Measurements from ENCODE around the gene LARP4B. TPM values are rescaled to one million over a fixed set of nuclear protein-coding genes. Genes with fewer than 3 reads are reported as not detected.

Gene LARP4B
- total and polyA plus RNA-seq, 2 donors (not counting 3 experiments of a cell fraction or from before 2014, with no cell fraction given) = 27.4 to 101 TPM

DNA sequence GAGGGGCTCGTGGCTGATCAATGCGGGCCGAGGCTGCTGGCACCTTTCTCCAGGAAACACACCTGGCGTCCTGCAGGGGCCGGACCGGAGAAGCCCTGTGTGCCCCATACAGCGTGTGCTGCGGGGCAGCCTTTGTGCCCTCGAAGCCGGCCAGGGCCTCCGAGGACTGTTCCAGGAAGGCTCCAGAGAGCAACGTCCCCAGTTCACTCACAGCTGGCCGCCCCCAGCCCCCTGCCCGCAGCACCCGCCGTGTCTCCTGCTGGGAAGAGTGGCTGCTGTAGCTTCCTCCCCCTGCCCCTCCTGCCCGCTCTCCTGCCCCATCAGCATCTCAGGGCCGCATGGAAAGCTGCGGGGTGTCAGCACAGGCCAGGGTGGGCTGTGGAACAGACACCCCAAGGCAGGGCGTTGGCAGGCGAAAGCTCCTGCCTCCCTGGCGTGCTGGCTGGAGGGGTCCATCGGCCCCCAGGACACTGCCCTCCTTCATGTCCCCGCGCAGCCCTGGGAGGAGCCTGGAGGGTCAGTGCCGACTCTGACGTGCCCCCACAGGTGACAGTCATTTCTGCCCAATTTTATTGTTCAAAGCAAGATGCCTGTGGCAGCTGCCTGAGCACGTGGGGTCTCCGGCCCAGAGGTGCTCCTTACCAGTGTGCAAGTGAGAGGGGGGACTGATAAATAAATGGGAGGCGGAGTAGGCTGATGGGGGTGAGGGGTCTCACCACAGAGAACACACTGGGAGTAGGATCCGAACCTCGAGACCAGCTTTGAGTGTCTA lies 146.2 kb downstream of the LARP4B start:
- intact Hi-C loops (cut with micrococcal nuclease) = no loop called here
- BruUV-seq (replicated peaks) = no TSS peak

More for the DNA sequence above, 146.2 kb downstream of the LARP4B start:
- Histone ChIP-seq H3K27me3 (ENCODE audit: control insufficient read depth in 2 of 2, insufficient read depth in 2 of 2, low read length in 2 of 2) (no peaks in the 10 kb centered on the region), H3K4me2 (ENCODE audit: insufficient read depth, low read length) (peak overlapping the region; percentile 28), H3K36me3 (ENCODE audit: control insufficient read depth in 2 of 2, extremely low read depth in 1 of 2, insufficient read depth in 2 of 2, low read length in 2 of 2) (no peaks in the 10 kb centered on the region), H3K79me2 (ENCODE audit: control insufficient read depth, insufficient read depth, low read length) (no peaks in the 10 kb centered on the region), H3K27ac (ENCODE audit: insufficient read depth, low read depth, low read length) (no peak overlapping the region), H3K9me1 (replicated peaks; ENCODE audit: control insufficient read depth, extremely low read depth, insufficient read depth, low read length) (no peaks in the 10 kb centered on the region), H3K4me3 (replicated peaks in 1 of 3; ENCODE audit: insufficient read depth in 1 of 3, low read depth in 1 of 3, low read length in 3 of 3) (peak overlapping the region in 1 of 3 experiments; percentile 20), H3K9me3 (replicated peaks; ENCODE audit: control insufficient read depth, insufficient read depth, low read length) (no peaks in the 10 kb centered on the region), H2AFZ (ENCODE audit: low read depth, low read length) (peak overlapping the region; percentile 76), H3K9ac (replicated peaks; ENCODE audit: extremely low read depth, insufficient read depth, low read length) (peak overlapping the region; percentile 55), H3K4me1 (ENCODE audit: control insufficient read depth, extremely low read depth, insufficient read depth, low read length) (peaks cover 2% of the 10 kb centered on the region), H4K20me1 (replicated peaks; ENCODE audit: control insufficient read depth, extremely low read depth, insufficient read depth, low read length) (no peaks in the 10 kb centered on the region)
- ChIA-PET CTCF (interaction anchor here (0.9 to 2.6 kb wide), 3 partner anchors 11 to 274 kb away, joined by 4 to 15 read pairs (median 5); no protein-coding TSS in a partner anchor), POLR2A (no interaction called here)
- dilution Hi-C loops (cut with MboI; ENCODE audit: extremely low pct_ligation_motif_present, low sequenced_read_pairs) = no loop called here
- TF ChIP-seq, protein P1, sequence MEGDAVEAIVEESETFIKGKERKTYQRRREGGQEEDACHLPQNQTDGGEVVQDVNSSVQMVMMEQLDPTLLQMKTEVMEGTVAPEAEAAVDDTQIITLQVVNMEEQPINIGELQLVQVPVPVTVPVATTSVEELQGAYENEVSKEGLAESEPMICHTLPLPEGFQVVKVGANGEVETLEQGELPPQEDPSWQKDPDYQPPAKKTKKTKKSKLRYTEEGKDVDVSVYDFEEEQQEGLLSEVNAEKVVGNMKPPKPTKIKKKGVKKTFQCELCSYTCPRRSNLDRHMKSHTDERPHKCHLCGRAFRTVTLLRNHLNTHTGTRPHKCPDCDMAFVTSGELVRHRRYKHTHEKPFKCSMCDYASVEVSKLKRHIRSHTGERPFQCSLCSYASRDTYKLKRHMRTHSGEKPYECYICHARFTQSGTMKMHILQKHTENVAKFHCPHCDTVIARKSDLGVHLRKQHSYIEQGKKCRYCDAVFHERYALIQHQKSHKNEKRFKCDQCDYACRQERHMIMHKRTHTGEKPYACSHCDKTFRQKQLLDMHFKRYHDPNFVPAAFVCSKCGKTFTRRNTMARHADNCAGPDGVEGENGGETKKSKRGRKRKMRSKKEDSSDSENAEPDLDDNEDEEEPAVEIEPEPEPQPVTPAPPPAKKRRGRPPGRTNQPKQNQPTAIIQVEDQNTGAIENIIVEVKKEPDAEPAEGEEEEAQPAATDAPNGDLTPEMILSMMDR (IDR thresholded peaks at IDR 0.05; ENCODE audit: extremely low read depth in 1 of 2, insufficient read depth in 1 of 2, low read depth in 1 of 2, low read length in 2 of 2) = no peak
- TF ChIP-seq GATA2 (IDR thresholded peaks at IDR 0.05; ENCODE audit: insufficient read depth, insufficient read length, low read depth, low read length) (no peak), EZH2 (IDR thresholded peaks at IDR 0.05; ENCODE audit: borderline replicate concordance, low read depth, low read length, severe bottlenecking) (no peak), JUN (IDR thresholded peaks at IDR 0.05; ENCODE audit: borderline replicate concordance, insufficient read depth, insufficient read length, low read depth) (no peak), POLR2AphosphoS5 (IDR thresholded peaks at IDR 0.05; ENCODE audit: insufficient read depth, low read depth, low read length) (no peak), MYC (IDR thresholded peaks at IDR 0.05; ENCODE audit: low read depth, low read length) (no peak)
- DNase-seq (ENCODE audit: low read depth, low spot score) (no peak), FAIRE-seq (no peak)

Data from endothelial cell of umbilical vein (primary cell).